Measurements from ENCODE around the gene APOA5. TPM values are rescaled to one million over a fixed set of nuclear protein-coding genes. Genes with fewer than 3 reads are reported as not detected.

Gene APOA5
- total RNA-seq, 2 experiments from 2014 or later: not detected

- CTCF ChIA-PET (ENCODE audit: unreplicated experiment): no interaction called here
- Histone ChIP-seq H3K4me2 (ENCODE audit: low read length) (no peak overlapping the region), H3K79me2 (ENCODE audit: insufficient read depth, low read depth, low read length) (no peaks in the 10 kb centered on the region), H3K4me3 (ENCODE audit: low read depth, low read length, poor library complexity, severe bottlenecking) (no peak overlapping the region), H3K9me2 (ENCODE audit: insufficient read depth, low read length) (no peaks in the 10 kb centered on the region), H4K20me1 (ENCODE audit: insufficient read depth, low read length) (no peaks in the 10 kb centered on the region), H2AFZ (ENCODE audit: low read length) (no peak overlapping the region), H3K36me3 (ENCODE audit: insufficient read depth, low read length) (no peaks in the 10 kb centered on the region), H3K4me1 (ENCODE audit: insufficient read depth, low read length, poor library complexity, severe bottlenecking) (no peaks in the 10 kb centered on the region), H3K27ac (ENCODE audit: low read depth, low read length, poor library complexity, severe bottlenecking) (no peak overlapping the region), H3K9me3 (ENCODE audit: low read length) (no peaks in the 10 kb centered on the region)
- POLR2A ChIA-PET: no interaction called here
- intact Hi-C loops (cut with micrococcal nuclease; ENCODE audit: unreplicated experiment): no loop called here
- BruUV-seq (replicated peaks): no TSS peak
- no peak for DNase-seq (ENCODE audit: low spot score)
- TF ChIP-seq CTCF (conservative IDR thresholded peaks at IDR 0.05; ENCODE audit: low read length): no peak
- TF ChIP-seq EZH2phosphoT487 (IDR thresholded peaks at IDR 0.05; ENCODE audit: borderline replicate concordance, low read depth, low read length): no peak
Observed at GRCh38 chr11:116821050-116821918, 29.6 kb upstream of the APOA5 start.

- intact Hi-C loops (cut with micrococcal nuclease; ENCODE audit: unreplicated experiment): no loop called here
- H3K9me3 ChIP-seq (ENCODE audit: low read length): no peaks in the 10 kb centered on the region
- no peak overlapping the region for H3K27ac ChIP-seq (ENCODE audit: low read depth, low read length, poor library complexity, severe bottlenecking)
- H3K4me2 ChIP-seq (ENCODE audit: low read length): no peak overlapping the region
- H4K20me1 ChIP-seq (ENCODE audit: insufficient read depth, low read length): no peaks in the 10 kb centered on the region
- TF ChIP-seq EZH2phosphoT487 (IDR thresholded peaks at IDR 0.05; ENCODE audit: borderline replicate concordance, low read depth, low read length): no peak
- no peak for TF ChIP-seq CTCF (conservative IDR thresholded peaks at IDR 0.05; ENCODE audit: low read length)
- POLR2A ChIA-PET: no interaction called here
- no TSS peak for BruUV-seq (replicated peaks)
- H3K4me3 ChIP-seq (ENCODE audit: low read depth, low read length, poor library complexity, severe bottlenecking): no peak overlapping the region
- no peak for DNase-seq (ENCODE audit: low spot score)
- H3K9me2 ChIP-seq (ENCODE audit: insufficient read depth, low read length): no peaks in the 10 kb centered on the region
- H3K4me1 ChIP-seq (ENCODE audit: insufficient read depth, low read length, poor library complexity, severe bottlenecking): no peaks in the 10 kb centered on the region
- H3K36me3 ChIP-seq (ENCODE audit: insufficient read depth, low read length): no peaks in the 10 kb centered on the region
- no peak overlapping the region for H2AFZ ChIP-seq (ENCODE audit: low read length)
- CTCF ChIA-PET (ENCODE audit: unreplicated experiment): no interaction called here
- no peaks in the 10 kb centered on the region for H3K79me2 ChIP-seq (ENCODE audit: insufficient read depth, low read depth, low read length)
Observed at GRCh38 chr11:116819049-116819448, 27.4 kb upstream of the APOA5 start.

GRCh38 chr11:116814502-116814901 lies 22.8 kb upstream of the APOA5 start:
- Histone ChIP-seq H3K4me1 (ENCODE audit: insufficient read depth, low read length, poor library complexity, severe bottlenecking) (no peaks in the 10 kb centered on the region), H3K27ac (ENCODE audit: low read depth, low read length, poor library complexity, severe bottlenecking) (no peak overlapping the region), H3K79me2 (ENCODE audit: insufficient read depth, low read depth, low read length) (no peaks in the 10 kb centered on the region), H4K20me1 (ENCODE audit: insufficient read depth, low read length) (no peaks in the 10 kb centered on the region), H3K4me2 (ENCODE audit: low read length) (no peak overlapping the region), H3K4me3 (ENCODE audit: low read depth, low read length, poor library complexity, severe bottlenecking) (no peak overlapping the region), H3K36me3 (ENCODE audit: insufficient read depth, low read length) (no peaks in the 10 kb centered on the region), H3K9me3 (ENCODE audit: low read length) (no peaks in the 10 kb centered on the region), H3K9me2 (ENCODE audit: insufficient read depth, low read length) (no peaks in the 10 kb centered on the region), H2AFZ (ENCODE audit: low read length) (no peak overlapping the region)
- TF ChIP-seq EZH2phosphoT487 (IDR thresholded peaks at IDR 0.05; ENCODE audit: borderline replicate concordance, low read depth, low read length): no peak
- no peak for TF ChIP-seq CTCF (conservative IDR thresholded peaks at IDR 0.05; ENCODE audit: low read length)
- ChIA-PET CTCF (ENCODE audit: unreplicated experiment) (no interaction called here), POLR2A (no interaction called here)
- BruUV-seq (replicated peaks): no TSS peak
- intact Hi-C loops (cut with micrococcal nuclease; ENCODE audit: unreplicated experiment): no loop called here
- no peak for DNase-seq (ENCODE audit: low spot score)
